ENCODE results near the gene ACKR1.

DNA sequence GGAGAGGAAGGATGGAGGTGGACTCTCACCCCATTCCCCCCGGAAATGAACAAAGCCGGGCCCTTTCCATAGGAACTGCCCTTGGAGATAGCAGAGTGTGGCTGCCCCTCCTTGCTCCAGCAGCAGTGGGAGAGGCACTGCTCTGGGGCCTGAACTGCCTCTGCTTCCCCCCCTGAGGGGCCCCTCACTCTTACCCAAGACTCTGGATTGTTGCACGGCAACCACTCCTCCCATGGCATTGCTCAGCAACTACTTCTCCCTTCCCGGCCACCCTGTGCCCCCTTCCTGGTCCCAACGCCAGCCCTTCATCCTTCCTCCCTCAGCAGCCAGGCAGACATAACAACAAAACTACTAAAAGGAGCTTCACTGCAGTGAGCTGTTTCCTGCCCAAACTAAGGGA, 3.0 kb upstream of the ACKR1 start:
- no peak for TF ChIP-seq NONO (IDR thresholded peaks at IDR 0.05)
- no peak for TF ChIP-seq NONO (CRISPR knock-in tag; conservative IDR thresholded peaks at IDR 0.05)
- TF ChIP-seq ZNF253 (CRISPR knock-in tag; IDR thresholded peaks at IDR 0.05; ENCODE audit: borderline replicate concordance) = no peak
- TF ChIP-seq, protein P1, sequence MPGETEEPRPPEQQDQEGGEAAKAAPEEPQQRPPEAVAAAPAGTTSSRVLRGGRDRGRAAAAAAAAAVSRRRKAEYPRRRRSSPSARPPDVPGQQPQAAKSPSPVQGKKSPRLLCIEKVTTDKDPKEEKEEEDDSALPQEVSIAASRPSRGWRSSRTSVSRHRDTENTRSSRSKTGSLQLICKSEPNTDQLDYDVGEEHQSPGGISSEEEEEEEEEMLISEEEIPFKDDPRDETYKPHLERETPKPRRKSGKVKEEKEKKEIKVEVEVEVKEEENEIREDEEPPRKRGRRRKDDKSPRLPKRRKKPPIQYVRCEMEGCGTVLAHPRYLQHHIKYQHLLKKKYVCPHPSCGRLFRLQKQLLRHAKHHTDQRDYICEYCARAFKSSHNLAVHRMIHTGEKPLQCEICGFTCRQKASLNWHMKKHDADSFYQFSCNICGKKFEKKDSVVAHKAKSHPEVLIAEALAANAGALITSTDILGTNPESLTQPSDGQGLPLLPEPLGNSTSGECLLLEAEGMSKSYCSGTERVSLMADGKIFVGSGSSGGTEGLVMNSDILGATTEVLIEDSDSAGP (CRISPR knock-in tag; IDR thresholded peaks at IDR 0.05; ENCODE audit: borderline replicate concordance) = no peak
- TF ChIP-seq SRF (IDR thresholded peaks at IDR 0.05; ENCODE audit: low read depth, low read length) = no peak

Measured in HepG2 (cell line).